Measurements from ENCODE around the gene SIRT2. TPM values are rescaled to one million over a fixed set of nuclear protein-coding genes. Genes with fewer than 3 reads are reported as not detected.

SIRT2 gene
- total RNA-seq = 10 to 100 TPM; 65.6 to 98.4 TPM

GRCh38 chr19:38899447-38900201 is at the start of gene SIRT2, which contains the start of gene NFKBIB:
SIRT2 (minus strand) TSS chr19:38899618; CDS start chr19:38899521, 97 bp downstream.
NFKBIB (plus strand) TSS chr19:38899969; CDS start chr19:38900033, 64 bp downstream.

GRCh38 chr19:38930776-38931520 is 31.5 kb upstream of the SIRT2 start, which contains the start of gene MRPS12:
MRPS12 (plus strand) TSS chr19:38930944; CDS start chr19:38931295, 351 bp downstream.

GRCh38 chr19:38929929-38930775 is 30.7 kb upstream of the SIRT2 start, which contains the start of gene SARS2:
SARS2 (minus strand) TSS chr19:38930763; CDS start chr19:38930736, 27 bp downstream.

GRCh38 chr19:38877781-38878574 is 21.4 kb downstream of the SIRT2 start, which contains the start of gene RINL:
RINL (minus strand) TSS chr19:38878275; CDS start chr19:38876742, 1,533 bp downstream.

GRCh38 chr19:38849860-38850435 is 49.5 kb downstream of the SIRT2 start, which contains the start of gene HNRNPL:
HNRNPL (minus strand) TSS chr19:38849986; CDS start chr19:38849966, 20 bp downstream.

Other genes starting within 250 kb of the SIRT2 start
- not detected for gene CAPN12, start 155.1 kb downstream of the SIRT2 start, total RNA-seq
- not detected for gene LGALS7, start 126.1 kb downstream of the SIRT2 start, total RNA-seq
- gene LGALS7B, start 110.4 kb downstream of the SIRT2 start, total RNA-seq = not detected
- gene LGALS4, start 86.7 kb downstream of the SIRT2 start, total RNA-seq = not detected
- gene ECH1, start 67.8 kb downstream of the SIRT2 start, total RNA-seq = 10 to 100 TPM; 36.6 to 61.3 TPM
- gene HNRNPL, start 49.6 kb downstream of the SIRT2 start, total RNA-seq = 100 to 1,000 TPM; 191 to 265 TPM
- 1 to 10 TPM; 3.4 to 6.0 TPM for gene RINL, start 21.3 kb downstream of the SIRT2 start, total RNA-seq
- 10 to 100 TPM; 14.8 to 22.0 TPM for gene NFKBIB, start 351 bp upstream of the SIRT2 start, total RNA-seq
- not detected for gene CCER2, start 12.6 kb upstream of the SIRT2 start, total RNA-seq
- gene SARS2, start 31.1 kb upstream of the SIRT2 start, total RNA-seq = 10 to 100 TPM; 29.3 to 34.0 TPM
- gene MRPS12, start 31.3 kb upstream of the SIRT2 start, total RNA-seq = 10 to 100 TPM; 33.0 to 76.3 TPM
- 10 to 100 TPM; 26.0 to 26.8 TPM for gene FBXO17, start 76.1 kb upstream of the SIRT2 start, total RNA-seq
- gene FBXO27, start 132.9 kb upstream of the SIRT2 start, total RNA-seq = 1 to 10 TPM; 3.8 to 4.0 TPM
- gene ACP7, start 184.8 kb upstream of the SIRT2 start, total RNA-seq = 10 to 100 TPM in 1 of 2 donors, 1 to 10 TPM in 1; 2.1 to 14.3 TPM
- gene PAK4, start 226.2 kb upstream of the SIRT2 start, total RNA-seq = 10 to 100 TPM; 13.1 to 21.3 TPM